ENCODE measurements around the gene GPR141.

DNA sequence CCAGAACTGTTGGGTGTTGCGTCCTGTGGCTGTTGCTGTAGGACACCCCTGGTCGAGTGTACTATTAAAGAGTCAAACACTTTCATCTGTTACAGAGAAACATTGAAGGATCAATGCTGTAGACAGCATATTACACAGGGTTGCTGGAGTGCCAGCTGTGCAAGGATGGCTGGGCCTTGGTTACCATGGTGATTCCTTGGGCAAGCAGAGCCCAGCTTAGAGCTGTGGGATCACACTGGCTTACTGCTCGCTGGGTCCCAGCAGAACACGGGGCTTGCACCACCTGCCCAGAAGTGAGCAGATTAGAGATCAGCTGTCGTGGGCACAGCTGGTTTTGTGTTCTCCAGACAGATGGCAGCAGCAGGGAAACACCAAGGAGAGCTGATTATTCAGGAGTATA lies 76.0 kb downstream of the GPR141 start:
- TF ChIP-seq, protein P1, sequence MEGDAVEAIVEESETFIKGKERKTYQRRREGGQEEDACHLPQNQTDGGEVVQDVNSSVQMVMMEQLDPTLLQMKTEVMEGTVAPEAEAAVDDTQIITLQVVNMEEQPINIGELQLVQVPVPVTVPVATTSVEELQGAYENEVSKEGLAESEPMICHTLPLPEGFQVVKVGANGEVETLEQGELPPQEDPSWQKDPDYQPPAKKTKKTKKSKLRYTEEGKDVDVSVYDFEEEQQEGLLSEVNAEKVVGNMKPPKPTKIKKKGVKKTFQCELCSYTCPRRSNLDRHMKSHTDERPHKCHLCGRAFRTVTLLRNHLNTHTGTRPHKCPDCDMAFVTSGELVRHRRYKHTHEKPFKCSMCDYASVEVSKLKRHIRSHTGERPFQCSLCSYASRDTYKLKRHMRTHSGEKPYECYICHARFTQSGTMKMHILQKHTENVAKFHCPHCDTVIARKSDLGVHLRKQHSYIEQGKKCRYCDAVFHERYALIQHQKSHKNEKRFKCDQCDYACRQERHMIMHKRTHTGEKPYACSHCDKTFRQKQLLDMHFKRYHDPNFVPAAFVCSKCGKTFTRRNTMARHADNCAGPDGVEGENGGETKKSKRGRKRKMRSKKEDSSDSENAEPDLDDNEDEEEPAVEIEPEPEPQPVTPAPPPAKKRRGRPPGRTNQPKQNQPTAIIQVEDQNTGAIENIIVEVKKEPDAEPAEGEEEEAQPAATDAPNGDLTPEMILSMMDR (IDR thresholded peaks at IDR 0.05; ENCODE audit: low read depth, low read length), result no peak
- TF ChIP-seq EZH2phosphoT487 (IDR thresholded peaks at IDR 0.05; ENCODE audit: low read depth), result no peak
